CD4-positive, alpha-beta T cell treated with Interleukin-1 beta for 1 hour (primary cell): ENCODE measurements around the gene EPHA5.

Experiments used
- DNase-seq, 2 donors: peaks; one replicate each; pipeline ENCODE4 v3.0.0-alpha.2; 2020 to 2022

EPHA5 gene

GRCh38 chr4:65670331-65671031, at the start of gene EPHA5:
EPHA5 (minus strand) TSS chr4:65670489; CDS start chr4:65669742, 747 bp downstream.
- DNase-seq: no peak

DNA sequence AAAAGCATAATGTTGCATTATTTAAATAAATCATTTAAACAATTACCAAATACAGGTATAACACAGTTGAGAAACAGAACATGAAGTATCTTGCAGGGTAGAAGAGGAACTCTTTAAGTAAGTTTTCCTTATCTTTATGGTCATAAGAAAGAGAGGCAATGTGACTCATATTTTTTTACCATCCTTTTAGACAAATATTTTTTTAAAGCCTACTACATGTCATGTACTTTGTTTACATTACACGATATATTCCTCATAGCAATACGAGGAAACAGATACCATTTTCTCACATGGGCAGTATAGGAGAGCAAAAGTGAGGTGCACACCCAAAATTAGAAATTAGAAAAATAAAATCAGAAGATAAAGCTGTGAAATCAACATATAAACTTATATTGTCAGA, 49.3 kb upstream of the EPHA5 start:
- no peak for DNase-seq

- no peak for DNase-seq
Observed at GRCh38 chr4:65698631-65699030, 28.3 kb upstream of the EPHA5 start.

DNA sequence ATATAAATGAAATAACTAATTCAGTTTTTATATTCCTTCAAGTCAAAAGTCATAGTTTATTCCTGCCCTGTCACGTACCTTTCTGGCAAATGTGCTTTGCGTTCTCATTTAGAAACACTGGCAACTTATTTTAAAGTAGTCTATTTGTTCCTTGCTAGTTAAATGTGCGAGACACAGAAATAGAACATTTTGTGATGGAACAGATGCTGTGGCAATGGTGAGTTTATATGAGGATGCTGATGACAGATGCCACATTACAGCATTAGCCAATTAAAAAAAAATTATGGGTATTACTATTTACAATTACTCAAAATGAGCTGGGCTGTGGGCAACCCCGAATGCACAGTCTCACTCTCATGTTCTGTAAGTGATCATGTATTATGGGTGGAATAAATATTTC, 26.1 kb upstream of the EPHA5 start:
- DNase-seq: no peak

- DNase-seq: no peak
Observed at GRCh38 chr4:65671372-65671771, 1.1 kb upstream of the EPHA5 start.

- DNase-seq: no peak
Observed at GRCh38 chr4:65670020-65670330, 314 bp downstream of the EPHA5 start.

DNA sequence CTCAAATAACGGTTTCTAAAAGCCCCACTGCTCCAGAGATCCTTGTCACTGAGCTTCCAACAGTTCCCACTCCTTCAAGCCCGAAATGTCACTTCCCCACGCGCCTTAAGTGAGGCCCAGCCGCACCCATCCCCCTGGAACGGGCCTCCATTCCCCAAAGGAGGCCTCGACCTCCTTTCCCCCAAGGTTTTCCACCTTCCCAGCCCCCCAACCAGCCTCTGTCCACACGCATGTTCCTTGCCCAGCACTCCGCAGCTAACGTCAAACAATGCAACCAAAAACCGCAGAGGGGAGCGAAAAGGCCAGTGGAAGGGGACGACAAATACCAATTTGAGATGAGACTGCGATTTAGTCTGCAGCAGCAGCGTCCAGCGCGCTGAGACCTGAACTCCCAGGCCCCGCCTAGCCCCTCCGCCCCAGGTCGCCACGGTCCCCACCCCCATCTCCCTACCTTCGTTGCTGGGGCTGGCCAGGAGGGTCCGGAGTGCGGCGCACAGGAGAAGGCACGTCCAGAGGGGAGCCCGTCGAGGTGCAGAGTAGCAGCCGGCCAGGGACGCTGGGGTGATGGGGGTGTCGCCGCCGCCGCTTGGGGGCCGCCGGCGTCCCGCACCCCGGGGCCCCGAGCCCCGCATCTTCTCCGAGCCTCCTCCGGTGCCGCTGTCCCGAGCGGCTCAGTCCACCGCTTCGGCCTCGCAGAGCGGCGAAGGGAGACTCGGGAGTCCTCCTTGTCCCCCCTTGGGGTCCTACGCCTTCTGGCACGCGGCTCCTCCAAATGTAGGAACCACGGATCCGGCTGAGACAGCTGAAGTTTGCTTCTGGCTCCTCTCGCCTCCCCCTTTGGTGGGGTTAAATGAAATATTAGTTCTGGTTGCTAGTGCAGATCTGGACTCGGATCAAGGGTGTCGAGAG, 924 bp downstream of the EPHA5 start:
- no peak for DNase-seq

DNA sequence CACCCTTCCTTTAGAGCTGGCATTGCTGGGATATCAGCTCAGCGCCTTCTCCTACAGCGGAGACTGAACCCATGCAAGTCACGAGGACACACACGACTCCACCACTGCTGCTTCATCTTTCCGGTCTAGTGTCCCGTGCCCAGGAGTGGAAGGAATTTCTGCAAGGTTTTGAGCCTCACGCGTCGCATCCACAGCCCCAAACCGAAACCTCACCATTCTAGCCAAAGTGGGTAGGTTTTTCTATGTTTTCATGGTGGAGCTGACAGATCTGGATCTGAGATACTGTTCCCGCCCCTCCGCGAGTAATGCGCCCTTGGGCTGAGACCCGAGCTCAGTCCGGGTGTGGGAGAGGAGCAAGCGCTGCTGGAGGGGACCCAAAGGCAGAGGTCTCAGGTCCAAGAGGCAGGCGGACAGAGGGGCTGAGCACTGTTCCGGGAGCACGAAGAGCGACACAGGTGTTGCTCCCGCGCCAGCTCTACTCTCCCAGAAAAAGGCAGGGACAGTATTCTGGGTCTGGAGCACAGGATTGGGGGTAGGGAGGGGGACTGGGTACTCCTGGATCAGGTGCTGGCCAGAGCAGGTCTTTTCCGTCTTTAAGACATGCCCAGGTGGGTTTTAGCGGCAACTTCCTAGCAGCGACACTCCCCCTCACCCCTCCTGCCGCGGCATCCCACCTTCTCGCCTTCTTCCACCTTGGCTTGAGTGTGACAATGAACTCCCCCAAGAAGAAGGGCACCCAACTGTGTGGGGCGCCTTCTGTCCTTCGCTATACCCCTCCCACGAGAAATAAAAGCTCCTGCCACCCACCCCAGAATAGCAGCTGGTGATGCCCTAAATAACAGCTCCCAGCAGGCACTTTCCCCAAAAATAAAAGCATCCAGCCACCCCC, 1.8 kb downstream of the EPHA5 start:
- DNase-seq: no peak

- no peak for DNase-seq
Observed at GRCh38 chr4:65667506-65668041, 2.7 kb downstream of the EPHA5 start.

GRCh38 chr4:65665771-65666523, 4.3 kb downstream of the EPHA5 start:
- DNase-seq: no peak

DNA sequence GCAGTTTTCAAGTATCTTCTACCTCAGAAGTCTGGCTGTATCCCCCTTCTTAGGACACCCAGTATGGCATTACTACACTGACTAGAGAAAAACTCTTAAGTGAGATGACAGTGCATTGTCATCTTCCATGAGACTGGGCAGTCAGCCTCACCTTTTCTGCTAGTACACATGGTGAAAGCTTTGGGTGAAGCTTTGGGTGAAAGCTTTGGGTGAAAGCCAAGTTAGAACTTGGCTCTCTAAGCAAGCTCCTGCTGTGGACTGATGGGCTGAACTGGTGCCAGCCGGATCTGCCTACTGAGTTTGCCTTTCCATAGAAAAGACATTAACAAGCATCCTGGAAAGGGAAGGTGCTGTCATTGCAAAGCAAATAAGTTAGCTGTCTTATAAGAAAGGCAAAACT, 8.8 kb downstream of the EPHA5 start:
- no peak for DNase-seq

- no peak for DNase-seq
Observed at GRCh38 chr4:65658117-65658516, 12.2 kb downstream of the EPHA5 start.

DNA sequence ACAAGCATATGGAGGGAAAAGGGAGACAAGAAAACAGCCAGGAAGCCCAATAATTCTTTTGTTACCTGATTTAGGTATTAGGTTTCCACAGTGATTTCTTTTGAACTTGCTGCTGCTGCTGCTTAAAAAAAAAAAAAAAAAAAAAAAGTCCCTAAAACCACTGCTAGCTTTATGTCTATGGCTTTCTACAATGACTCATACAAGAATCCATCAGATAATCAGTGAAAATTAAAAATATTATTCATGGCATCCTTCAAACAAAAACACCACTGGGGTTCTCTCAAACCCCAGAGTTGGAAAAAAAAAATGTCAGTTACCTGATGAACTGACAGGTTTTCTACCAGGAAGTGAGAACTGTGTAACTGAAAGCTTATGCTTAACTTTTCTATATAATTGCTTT, 14.3 kb downstream of the EPHA5 start:
- DNase-seq: no peak

DNA sequence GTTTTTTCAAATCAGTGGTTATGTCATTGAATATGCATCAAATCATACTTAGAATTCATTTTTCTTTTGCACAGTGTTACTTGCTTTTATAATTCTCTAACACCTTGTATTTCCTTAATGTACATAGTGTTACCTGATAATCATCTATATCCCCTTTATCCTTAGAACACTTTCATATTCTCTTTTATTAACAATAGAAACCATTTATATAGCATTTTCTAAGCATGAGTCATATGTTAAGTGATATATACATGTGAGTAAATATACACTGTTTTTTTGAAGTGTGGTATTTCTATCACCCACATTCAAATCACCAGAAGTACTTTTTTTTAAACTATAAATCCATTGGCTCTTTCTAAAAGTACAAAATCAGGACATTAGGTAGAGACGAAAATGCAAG, 15.3 kb downstream of the EPHA5 start:
- no peak for DNase-seq

DNA sequence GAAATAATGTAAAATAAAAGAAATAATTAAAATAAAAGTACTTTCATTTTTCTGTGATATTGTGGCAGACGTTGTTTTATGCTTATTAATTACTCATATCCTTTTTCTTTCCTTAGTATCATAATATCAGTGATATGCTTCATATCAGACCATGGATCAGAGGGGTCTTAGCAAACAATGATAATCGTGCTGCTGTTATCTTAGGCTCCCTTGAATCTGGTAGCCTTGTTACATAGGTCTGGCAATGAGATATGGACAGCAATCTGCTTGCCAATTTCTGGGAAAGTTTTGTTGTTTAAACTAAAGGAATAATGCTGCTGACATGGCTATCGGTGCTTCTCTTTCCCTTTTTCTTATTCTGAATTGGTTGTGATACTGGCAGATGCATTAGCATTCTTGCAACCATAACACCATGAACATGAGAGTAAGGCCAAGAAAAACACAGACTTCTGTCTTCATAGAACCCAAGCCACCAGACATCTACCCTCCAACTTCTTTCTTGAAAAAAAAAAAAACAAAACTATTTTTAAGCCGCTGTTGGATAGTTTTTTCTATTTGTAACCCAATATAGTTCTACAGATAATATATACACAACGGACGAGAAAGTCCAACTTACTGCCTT, 16.4 kb downstream of the EPHA5 start:
- no peak for DNase-seq

- no peak for DNase-seq
Observed at GRCh38 chr4:65651751-65652150, 18.5 kb downstream of the EPHA5 start.

GRCh38 chr4:65651031-65651430, 19.3 kb downstream of the EPHA5 start:
- no peak for DNase-seq

DNA sequence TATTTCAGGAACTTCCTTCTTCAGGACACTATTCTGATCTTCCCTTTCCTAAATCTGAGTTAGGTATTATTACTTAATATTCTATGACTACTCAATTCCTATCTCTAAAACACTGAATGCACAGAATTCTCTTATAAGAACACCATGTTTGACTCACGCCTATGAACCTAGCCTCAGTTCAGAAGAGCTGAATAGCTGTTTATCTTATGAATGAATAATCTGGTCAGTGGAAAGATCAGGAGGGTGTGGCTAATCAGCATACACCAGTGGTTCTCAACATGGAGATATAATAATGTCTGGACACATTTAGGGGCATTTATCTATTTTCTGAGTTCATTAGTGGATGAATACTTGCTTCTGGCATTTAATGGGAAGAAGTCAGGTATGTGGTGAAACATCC, 24.2 kb downstream of the EPHA5 start:
- DNase-seq: no peak

DNA sequence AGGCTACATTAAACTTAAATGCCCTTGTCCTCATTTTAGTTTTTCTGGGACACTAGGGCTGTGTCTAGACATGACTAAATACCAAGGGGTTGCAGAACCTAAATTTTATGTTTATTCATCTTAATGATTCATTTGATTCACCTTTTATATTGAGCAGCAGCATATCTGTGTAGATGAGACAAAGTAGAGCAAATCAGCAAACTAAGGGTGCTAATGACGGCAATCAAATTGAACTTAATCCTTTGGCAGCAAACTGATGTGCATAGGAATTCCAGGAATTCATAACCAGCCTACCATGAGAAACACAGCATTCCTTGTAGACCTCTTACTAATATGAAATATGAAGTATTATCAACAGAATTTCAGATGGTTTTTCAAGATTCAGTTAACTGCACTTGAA, 25.1 kb downstream of the EPHA5 start:
- DNase-seq: no peak

GRCh38 chr4:65635051-65635821, 35.1 kb downstream of the EPHA5 start:
- DNase-seq: no peak

DNA sequence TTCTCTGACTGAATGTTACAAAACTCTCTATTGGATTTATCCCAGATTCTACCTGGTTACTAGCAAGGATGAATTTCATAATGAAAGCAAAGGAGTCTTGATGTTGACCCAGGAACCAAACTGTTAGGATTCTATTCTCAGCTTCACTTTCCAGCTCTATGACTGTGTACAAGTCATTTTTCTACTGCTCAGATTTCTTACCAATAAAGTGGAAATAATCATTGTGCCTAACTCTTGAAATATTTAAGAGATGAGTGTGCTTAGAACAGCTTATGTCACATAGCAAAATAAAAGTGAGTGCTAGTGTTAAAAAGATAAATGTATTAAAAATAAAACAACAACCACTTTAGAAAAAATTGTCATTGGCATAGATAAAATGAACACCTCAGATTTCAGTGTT, 45.6 kb downstream of the EPHA5 start:
- DNase-seq: no peak
